Natural killer cell (primary cell): ENCODE results near the gene ATRAID. TPM values are rescaled to one million over a fixed set of nuclear protein-coding genes. Genes with fewer than 3 reads are reported as not detected.

Experiments
- ATAC-seq, 3 donors: fragments of 150-1000 bp in 2 of 3; fragments of 200-7000 bp in 1 of 3; cut with Tn5 transposase; 1 replicate in 1 of 3; 2 replicates in 2 of 3; pipeline ENCODE4 v1.10.0; 2021; ENCODE audit warnings: mild to moderate bottlenecking in 2 of 3, moderate library complexity in 2 of 3
- DNase-seq, 2 donors: peaks; one replicate each; pipeline versions ENCODE4 v3.0.0 to v3.0.0-alpha.2; 2013 to 2021; ENCODE audit warnings: mixed read lengths in 1 of 2
- H3K27ac ChIP-seq: one replicate; pipeline ENCODE4 v1.5.1; 2013; ENCODE audit warnings: mild to moderate bottlenecking, low read length
- H3K27me3 ChIP-seq: one replicate; pipeline ENCODE4 v1.6.1; 2013; ENCODE audit warnings: low read length; ENCODE audit not compliant: control insufficient read depth, insufficient read depth
- H3K36me3 ChIP-seq: one replicate; pipeline ENCODE4 v1.6.1; 2013; ENCODE audit warnings: low read length; ENCODE audit not compliant: control insufficient read depth, insufficient read depth
- H3K4me1 ChIP-seq: one replicate; pipeline ENCODE4 v1.6.1; 2013; ENCODE audit warnings: low read length; ENCODE audit not compliant: control insufficient read depth, insufficient read depth
- H3K4me3 ChIP-seq: one replicate; pipeline ENCODE4 v1.5.1; 2013; ENCODE audit warnings: low read length
- H3K9me3 ChIP-seq: one replicate; pipeline ENCODE4 v1.6.1; 2013; ENCODE audit warnings: low read length; ENCODE audit not compliant: control insufficient read depth, insufficient read depth
- H3K27ac Mint-ChIP-seq, 2 donors: one replicate each; pipeline ENCODE4 v1.8.0; 2022; ENCODE audit warnings: mild to moderate bottlenecking in 2 of 2, mixed read lengths in 2 of 2, moderate library complexity in 1 of 2
- H3K27me3 Mint-ChIP-seq, 2 donors: one replicate each; pipeline ENCODE4 v1.8.0; 2022; ENCODE audit warnings: low read depth in 2 of 2, mixed read lengths in 2 of 2
- H3K36me3 Mint-ChIP-seq: one replicate; pipeline ENCODE4 v1.8.0; 2022; ENCODE audit warnings: mixed read lengths
- H3K4me1 Mint-ChIP-seq, 2 donors: one replicate each; pipeline ENCODE4 v1.8.0; 2022; ENCODE audit warnings: mixed read lengths in 2 of 2
- H3K4me3 Mint-ChIP-seq: one replicate; pipeline ENCODE4 v1.8.0; 2022; ENCODE audit warnings: mild to moderate bottlenecking, moderate library complexity, mixed read lengths
- H3K9me3 Mint-ChIP-seq, 2 donors: one replicate each; pipeline ENCODE4 v1.8.0; 2022; ENCODE audit warnings: mixed read lengths in 2 of 2
- CTCF ChIP-seq: fragments of 200-600 bp; IDR thresholded peaks from one replicate; pipeline ENCODE4 v1.8.0; 2022; ENCODE audit warnings: antibody characterized with exemption
- WGBS: methylation state at CpG from one replicate; pipeline ENCODE4 v1.1.7; 2013; ENCODE audit warnings: missing lambda C conversion rate; ENCODE audit not compliant: insufficient coverage; 5-methylcytosine and 5-hydroxymethylcytosine counted together
- intact Hi-C: fragments of 100-400 bp; cut with micrococcal nuclease; formaldehyde crosslinking; loops from one replicate; pipeline ENCODE4 v1.14.2; 2022
- total RNA-seq, 4 donors: library from RNA; stranded (reverse); fragments of 120-200 nt in 1 of 4; gene quantifications; one replicate each; pipeline versions ENCODE4 v1.2.3 to v1.2.4, GENCODE V29; 2013 to 2022

The ATRAID gene
- total RNA-seq, 3 donors from 2014 or later (not counting 1 experiment from before 2014, with no cell fraction given), result 65.5 to 76.6 (median 76.5) TPM

GRCh38 chr2:27179344-27180000, 32.4 kb upstream of the ATRAID start:
- Mint-ChIP-seq H3K27me3 (peaks cover 25 to 36% of the 10 kb centered on the region in 2 donors), H3K4me1 (no peaks in the 10 kb centered on the region), H3K4me3 (no peak overlapping the region), H3K36me3 (no peaks in the 10 kb centered on the region), H3K27ac (no peak overlapping the region), H3K9me3 (no peaks in the 10 kb centered on the region)
- Histone ChIP-seq H3K9me3 (no peaks in the 10 kb centered on the region), H3K4me1 (no peaks in the 10 kb centered on the region), H3K27me3 (no peaks in the 10 kb centered on the region), H3K36me3 (no peaks in the 10 kb centered on the region), H3K4me3 (no peak overlapping the region), H3K27ac (no peak overlapping the region)
- TF ChIP-seq CTCF, result no peak
- whole genome bisulfite sequencing, result 55% methylated on average over 3 of the region's 3 CpGs
- ATAC-seq (no peak), DNase-seq (no peak)
- intact Hi-C loops, result no loop called here

GRCh38 chr2:27182346-27182745, 29.5 kb upstream of the ATRAID start:
- Mint-ChIP-seq H3K9me3 (no peaks in the 10 kb centered on the region), H3K27ac (no peak overlapping the region), H3K27me3 (peaks cover 19 to 38% of the 10 kb centered on the region in 2 donors), H3K4me3 (no peak overlapping the region), H3K4me1 (no peaks in the 10 kb centered on the region), H3K36me3 (no peaks in the 10 kb centered on the region)
- ATAC-seq (no peak), DNase-seq (no peak)
- H3K36me3 ChIP-seq, result no peaks in the 10 kb centered on the region
- no peak overlapping the region for H3K4me3 ChIP-seq
- H3K9me3 ChIP-seq, result no peaks in the 10 kb centered on the region
- no peak overlapping the region for H3K27ac ChIP-seq
- no peak for TF ChIP-seq CTCF
- intact Hi-C loops, result no loop called here
- no peaks in the 10 kb centered on the region for H3K4me1 ChIP-seq
- 77% methylated on average over 4 of the region's 4 CpGs for WGBS
- H3K27me3 ChIP-seq, result no peaks in the 10 kb centered on the region

GRCh38 chr2:27184115-27184514, 27.7 kb upstream of the ATRAID start:
- H3K9me3 Mint-ChIP-seq, result no peaks in the 10 kb centered on the region
- H3K4me1 ChIP-seq, result no peaks in the 10 kb centered on the region
- H3K27ac ChIP-seq, result no peak overlapping the region
- H3K27me3 ChIP-seq, result no peaks in the 10 kb centered on the region
- H3K36me3 ChIP-seq, result no peaks in the 10 kb centered on the region
- H3K27me3 Mint-ChIP-seq, result peaks cover 17 to 38% of the 10 kb centered on the region in 2 donors
- H3K4me3 Mint-ChIP-seq, result no peak overlapping the region
- no peak overlapping the region for H3K4me3 ChIP-seq
- no peak for DNase-seq
- intact Hi-C loops, result no loop called here
- no peaks in the 10 kb centered on the region for H3K9me3 ChIP-seq
- H3K27ac Mint-ChIP-seq, result no peak overlapping the region
- no peak for TF ChIP-seq CTCF
- no peaks in the 10 kb centered on the region for H3K36me3 Mint-ChIP-seq
- no peaks in the 10 kb centered on the region for H3K4me1 Mint-ChIP-seq
- ATAC-seq, result peak in 1 of 3 donors; percentile 69
- 65% methylated on average over 4 of the region's 4 CpGs for WGBS
